Measurements from ENCODE around the gene BTBD17.

DNA sequence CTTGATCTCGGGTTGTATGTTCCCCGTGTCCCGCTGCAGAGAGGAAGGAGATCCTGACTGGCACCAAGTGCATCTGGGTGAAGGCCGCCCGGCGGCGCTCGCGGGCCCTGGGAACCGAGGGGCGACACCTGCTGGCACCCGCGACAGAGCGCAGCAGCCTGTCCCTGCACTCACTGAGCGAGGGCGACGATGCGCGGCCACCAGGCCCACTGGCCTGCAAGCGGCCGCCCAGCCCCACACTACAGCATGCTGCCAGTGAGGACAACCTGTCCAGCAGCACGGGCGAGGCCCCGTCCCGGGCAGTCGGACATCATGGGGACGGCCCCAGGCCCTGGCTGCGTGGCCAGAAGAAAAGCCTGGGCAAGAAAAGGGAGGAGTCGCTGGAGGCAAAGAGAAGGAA, 7.5 kb downstream of the BTBD17 start:
- TF ChIP-seq EZH2 (IDR thresholded peaks at IDR 0.05) = no peak
- TF ChIP-seq, protein P1, sequence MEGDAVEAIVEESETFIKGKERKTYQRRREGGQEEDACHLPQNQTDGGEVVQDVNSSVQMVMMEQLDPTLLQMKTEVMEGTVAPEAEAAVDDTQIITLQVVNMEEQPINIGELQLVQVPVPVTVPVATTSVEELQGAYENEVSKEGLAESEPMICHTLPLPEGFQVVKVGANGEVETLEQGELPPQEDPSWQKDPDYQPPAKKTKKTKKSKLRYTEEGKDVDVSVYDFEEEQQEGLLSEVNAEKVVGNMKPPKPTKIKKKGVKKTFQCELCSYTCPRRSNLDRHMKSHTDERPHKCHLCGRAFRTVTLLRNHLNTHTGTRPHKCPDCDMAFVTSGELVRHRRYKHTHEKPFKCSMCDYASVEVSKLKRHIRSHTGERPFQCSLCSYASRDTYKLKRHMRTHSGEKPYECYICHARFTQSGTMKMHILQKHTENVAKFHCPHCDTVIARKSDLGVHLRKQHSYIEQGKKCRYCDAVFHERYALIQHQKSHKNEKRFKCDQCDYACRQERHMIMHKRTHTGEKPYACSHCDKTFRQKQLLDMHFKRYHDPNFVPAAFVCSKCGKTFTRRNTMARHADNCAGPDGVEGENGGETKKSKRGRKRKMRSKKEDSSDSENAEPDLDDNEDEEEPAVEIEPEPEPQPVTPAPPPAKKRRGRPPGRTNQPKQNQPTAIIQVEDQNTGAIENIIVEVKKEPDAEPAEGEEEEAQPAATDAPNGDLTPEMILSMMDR (IDR thresholded peaks at IDR 0.05 in 2 of 3, conservative IDR thresholded peaks at IDR 0.05 in 1 of 3; ENCODE audit: borderline replicate concordance in 1 of 3, insufficient read depth in 1 of 3, low read depth in 2 of 3, low read length in 2 of 3) = peak; percentile 100

All from HCT116 (cell line).